ENCODE results near the gene FTSJ1. TPM values are rescaled to one million over a fixed set of nuclear protein-coding genes. Genes with fewer than 3 reads are reported as not detected.
"Not testable (repeated sequence)": the region's sequence is repeated elsewhere in the genome, so short reads cannot be mapped to it uniquely, and the experiment has no call there.

Gene FTSJ1, protein sequence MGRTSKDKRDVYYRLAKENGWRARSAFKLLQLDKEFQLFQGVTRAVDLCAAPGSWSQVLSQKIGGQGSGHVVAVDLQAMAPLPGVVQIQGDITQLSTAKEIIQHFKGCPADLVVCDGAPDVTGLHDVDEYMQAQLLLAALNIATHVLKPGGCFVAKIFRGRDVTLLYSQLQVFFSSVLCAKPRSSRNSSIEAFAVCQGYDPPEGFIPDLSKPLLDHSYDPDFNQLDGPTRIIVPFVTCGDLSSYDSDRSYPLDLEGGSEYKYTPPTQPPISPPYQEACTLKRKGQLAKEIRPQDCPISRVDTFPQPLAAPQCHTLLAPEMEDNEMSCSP
- 52.9 TPM for polyA plus RNA-seq (2013, experiment 1 of 2)
- polyA plus RNA-seq (2013, experiment 2 of 2) = 53.1 TPM

DNA sequence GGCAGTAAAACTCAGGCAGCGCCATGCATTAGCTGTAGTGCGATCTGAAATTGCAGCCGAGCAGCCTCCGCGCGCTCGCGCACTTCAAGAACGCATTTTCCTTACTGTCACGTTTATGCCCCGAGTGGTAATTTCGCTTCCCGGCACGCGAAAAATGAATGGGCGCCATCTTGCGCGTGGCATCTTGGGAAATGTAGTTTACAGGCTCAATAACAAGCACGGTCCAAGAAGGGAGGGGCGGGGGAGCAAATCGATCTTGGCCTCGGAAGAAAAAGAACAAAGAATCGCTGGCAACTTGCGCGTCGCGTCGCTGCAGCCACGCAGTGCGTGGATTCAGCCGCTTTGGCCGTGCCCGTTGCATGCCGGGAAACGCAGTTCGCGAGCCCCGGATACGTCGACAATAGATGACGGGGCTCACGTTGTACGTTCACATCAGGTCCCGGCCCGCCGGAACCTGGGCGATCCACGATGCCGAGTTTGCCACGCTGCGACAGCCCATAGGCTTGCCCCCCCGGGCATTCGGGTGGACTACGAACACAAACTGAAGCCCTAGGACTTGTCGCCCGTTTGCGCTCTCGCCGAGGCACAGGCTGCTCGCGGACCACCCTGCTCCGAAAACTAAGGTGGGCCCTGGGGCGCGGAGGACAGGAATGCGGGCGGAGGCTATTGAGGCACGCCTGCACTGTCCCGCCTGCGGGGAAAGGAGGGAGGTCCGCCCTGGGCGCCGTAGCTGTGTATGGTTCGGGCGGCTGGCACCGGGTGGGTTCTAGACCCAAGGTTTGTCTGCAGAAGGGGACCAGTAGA, at the start of gene FTSJ1:
Gene FTSJ1 (plus strand): TSS at position 426 of the 804 bp plus-strand sequence. CDS start 1,849 bp downstream, outside the sequence.
- H3K9ac ChIP-seq (ENCODE audit: low read length) = peak within 1 kb of the TSS; percentile 93
- no peak within 1 kb of the TSS for H2BK120ac ChIP-seq (ENCODE audit: low read depth, low read length)
- peaks cover 3% of the 10 kb centered on the region for H3K79me1 ChIP-seq (replicated peaks; ENCODE audit: low read length, poor library complexity, severe bottlenecking)
- H2AFZ ChIP-seq (ENCODE audit: low read depth, low read length) = peak within 1 kb of the TSS; percentile 62
- no peak within 1 kb of the TSS for H2BK15ac ChIP-seq (ENCODE audit: low read depth, poor library complexity, severe bottlenecking)
- peak within 1 kb of the TSS; percentile 80 for H4K91ac ChIP-seq (ENCODE audit: low read length)
- no peak within 1 kb of the TSS for H2AK5ac ChIP-seq (ENCODE audit: low read length, severe bottlenecking)
- H3K4ac ChIP-seq (ENCODE audit: low read depth in 1 of 2, low read length in 2 of 2) = peak within 1 kb of the TSS; percentile 43 to 87
- peaks cover 10 to 15% of the 10 kb centered on the region in 2 experiments for H3K36me3 ChIP-seq (ENCODE audit: control insufficient read depth in 1 of 2, insufficient read depth in 2 of 2, low read depth in 1 of 2, low read length in 2 of 2)
- H3K27ac ChIP-seq (ENCODE audit: low read length, poor library complexity, severe bottlenecking) = peak within 1 kb of the TSS; percentile 59
- peak; percentile 95 for DNase-seq
- no peak within 1 kb of the TSS for H3K23ac ChIP-seq (ENCODE audit: low read length in 2 of 2)
- peak within 1 kb of the TSS; percentile 66 for H3K4me2 ChIP-seq (ENCODE audit: low read length, poor library complexity, severe bottlenecking)
- no peak within 1 kb of the TSS for H2BK5ac ChIP-seq (ENCODE audit: low read depth, low read length, poor library complexity, severe bottlenecking)
- peak within 1 kb of the TSS; percentile 79 to 85 for H3K4me3 ChIP-seq (ENCODE audit: insufficient read depth in 1 of 2, low read depth in 1 of 2, low read length in 2 of 2)
- H3K9me3 ChIP-seq (ENCODE audit: control insufficient read depth, low read length) = no peaks in the 10 kb centered on the region
- peak within 1 kb of the TSS in 1 of 2 experiments; percentile 3 for H3K14ac ChIP-seq (ENCODE audit: low read length in 2 of 2)
- peaks cover 24% of the 10 kb centered on the region for H3K4me1 ChIP-seq (ENCODE audit: control insufficient read depth, insufficient read depth, low read depth, low read length)
- no peak within 1 kb of the TSS for H2BK12ac ChIP-seq (ENCODE audit: low read length in 2 of 2)
- H3K27me3 ChIP-seq (ENCODE audit: control insufficient read depth in 1 of 2, insufficient read depth in 1 of 2, low read length in 2 of 2) = no peaks in the 10 kb centered on the region
- WGBS = under 1% methylated on average over 74 of the region's 75 CpGs
- peak within 1 kb of the TSS; percentile 90 for H4K8ac ChIP-seq (ENCODE audit: low read length)
- peak within 1 kb of the TSS; percentile 76 to 79 for H3K18ac ChIP-seq (ENCODE audit: low read depth in 1 of 2, low read length in 2 of 2)

DNA sequence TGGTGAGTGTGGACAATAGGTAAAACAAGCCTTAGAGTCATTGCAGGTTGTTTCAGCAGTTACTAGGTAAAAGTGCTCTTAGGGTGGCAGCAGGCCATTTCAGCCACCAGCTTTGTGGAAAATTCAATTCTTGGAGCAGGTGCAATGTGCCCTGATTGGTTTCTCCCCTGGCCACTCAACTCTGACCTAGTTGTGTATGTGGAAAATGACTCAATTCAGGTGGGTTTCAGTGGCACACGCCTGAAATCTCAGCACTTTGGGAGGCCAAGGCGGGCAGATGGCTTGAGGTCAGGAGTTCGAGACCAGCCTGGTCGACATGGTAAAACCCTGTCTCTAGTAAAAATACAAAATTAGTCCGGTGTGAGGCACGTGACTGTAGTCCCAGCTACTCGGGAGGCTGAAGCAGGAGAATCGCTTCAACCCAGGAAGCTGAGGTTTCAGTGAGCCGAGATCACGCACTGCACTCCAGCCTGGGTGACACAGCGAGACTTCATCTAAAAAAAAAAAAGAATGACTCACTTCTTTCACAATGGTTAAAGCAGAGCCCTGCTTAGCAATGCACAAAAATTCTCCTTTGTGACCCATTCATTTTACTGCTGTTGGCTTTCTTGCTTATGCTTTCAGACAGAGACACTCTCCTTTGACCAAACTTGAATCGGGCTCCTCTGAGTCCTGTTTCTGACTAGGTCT, 48.8 kb upstream of the FTSJ1 start:
- not testable (repeated sequence) for H3K27ac ChIP-seq (ENCODE audit: low read length, poor library complexity, severe bottlenecking); H2BK15ac ChIP-seq (ENCODE audit: low read depth, poor library complexity, severe bottlenecking); H2BK12ac ChIP-seq (ENCODE audit: low read length in 2 of 2); H3K4ac ChIP-seq (ENCODE audit: low read depth in 1 of 2, low read length in 2 of 2); H4K8ac ChIP-seq (ENCODE audit: low read length); H3K14ac ChIP-seq (ENCODE audit: low read length in 2 of 2); H3K4me1 ChIP-seq (ENCODE audit: control insufficient read depth, insufficient read depth, low read depth, low read length); DNase-seq; H3K36me3 ChIP-seq (ENCODE audit: control insufficient read depth in 1 of 2, insufficient read depth in 2 of 2, low read depth in 1 of 2, low read length in 2 of 2); H3K18ac ChIP-seq (ENCODE audit: low read depth in 1 of 2, low read length in 2 of 2); H3K23ac ChIP-seq (ENCODE audit: low read length in 2 of 2); H2BK120ac ChIP-seq (ENCODE audit: low read depth, low read length); H2BK5ac ChIP-seq (ENCODE audit: low read depth, low read length, poor library complexity, severe bottlenecking); H4K91ac ChIP-seq (ENCODE audit: low read length); H2AFZ ChIP-seq (ENCODE audit: low read depth, low read length); H3K27me3 ChIP-seq (ENCODE audit: control insufficient read depth in 1 of 2, insufficient read depth in 1 of 2, low read length in 2 of 2); H3K4me2 ChIP-seq (ENCODE audit: low read length, poor library complexity, severe bottlenecking); H3K4me3 ChIP-seq (ENCODE audit: insufficient read depth in 1 of 2, low read depth in 1 of 2, low read length in 2 of 2); H3K79me1 ChIP-seq (replicated peaks; ENCODE audit: low read length, poor library complexity, severe bottlenecking); H2AK5ac ChIP-seq (ENCODE audit: low read length, severe bottlenecking); H3K9me3 ChIP-seq (ENCODE audit: control insufficient read depth, low read length); H3K9ac ChIP-seq (ENCODE audit: low read length)
- no CpG with 5 or more reads among the region's 12 CpGs for WGBS

DNA sequence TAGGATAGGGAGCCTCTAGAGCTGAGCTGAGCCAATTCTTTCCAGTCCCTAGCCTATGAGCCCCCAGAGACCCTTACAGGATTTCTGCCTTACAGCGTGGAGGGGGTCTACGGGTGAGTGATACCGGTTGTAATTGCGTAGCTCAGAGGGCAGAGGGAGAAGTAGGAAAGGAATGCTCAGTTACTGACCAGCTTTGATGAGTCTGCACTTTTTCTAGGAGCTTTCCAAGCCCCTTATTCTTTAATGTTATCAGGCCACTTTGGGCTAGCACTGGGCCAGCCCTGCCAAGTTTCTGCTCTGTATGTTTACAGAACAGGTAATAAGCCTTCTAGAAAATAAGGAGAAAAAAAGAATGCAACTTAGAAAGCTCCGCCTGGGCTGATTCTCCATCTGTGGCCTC, 46.4 kb upstream of the FTSJ1 start:
- H3K36me3 ChIP-seq (ENCODE audit: control insufficient read depth in 1 of 2, insufficient read depth in 2 of 2, low read depth in 1 of 2, low read length in 2 of 2); H4K8ac ChIP-seq (ENCODE audit: low read length); H3K9ac ChIP-seq (ENCODE audit: low read length); H2AK5ac ChIP-seq (ENCODE audit: low read length, severe bottlenecking); H3K79me1 ChIP-seq (replicated peaks; ENCODE audit: low read length, poor library complexity, severe bottlenecking); H3K4me2 ChIP-seq (ENCODE audit: low read length, poor library complexity, severe bottlenecking); H4K91ac ChIP-seq (ENCODE audit: low read length); H3K4me3 ChIP-seq (ENCODE audit: insufficient read depth in 1 of 2, low read depth in 1 of 2, low read length in 2 of 2); H3K4me1 ChIP-seq (ENCODE audit: control insufficient read depth, insufficient read depth, low read depth, low read length); H2BK15ac ChIP-seq (ENCODE audit: low read depth, poor library complexity, severe bottlenecking); H2BK12ac ChIP-seq (ENCODE audit: low read length in 2 of 2); H2BK5ac ChIP-seq (ENCODE audit: low read depth, low read length, poor library complexity, severe bottlenecking); H3K23ac ChIP-seq (ENCODE audit: low read length in 2 of 2); H2BK120ac ChIP-seq (ENCODE audit: low read depth, low read length); H3K14ac ChIP-seq (ENCODE audit: low read length in 2 of 2); H3K27me3 ChIP-seq (ENCODE audit: control insufficient read depth in 1 of 2, insufficient read depth in 1 of 2, low read length in 2 of 2); H3K27ac ChIP-seq (ENCODE audit: low read length, poor library complexity, severe bottlenecking); H2AFZ ChIP-seq (ENCODE audit: low read depth, low read length); H3K18ac ChIP-seq (ENCODE audit: low read depth in 1 of 2, low read length in 2 of 2); H3K9me3 ChIP-seq (ENCODE audit: control insufficient read depth, low read length); DNase-seq; H3K4ac ChIP-seq (ENCODE audit: low read depth in 1 of 2, low read length in 2 of 2): not testable (repeated sequence)
- WGBS = no CpG with 5 or more reads among the region's 5 CpGs

DNA sequence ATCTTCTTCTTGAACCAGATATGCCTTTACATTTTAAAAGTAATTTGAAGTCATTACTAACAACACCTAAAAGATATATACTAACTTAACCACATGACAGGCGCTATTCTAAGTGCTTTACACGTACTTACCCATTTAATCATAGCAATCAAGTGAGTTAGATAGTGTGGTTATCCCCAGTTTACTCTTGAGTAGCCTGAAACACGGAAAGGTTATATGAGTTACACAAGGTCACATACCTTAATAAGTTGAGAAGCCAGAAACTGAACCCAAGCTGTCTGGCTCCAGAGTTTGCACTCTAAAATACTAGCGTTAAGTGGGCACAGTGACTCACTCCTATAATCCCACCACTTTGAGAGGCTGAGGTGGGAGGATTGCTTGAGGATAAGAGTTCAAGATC, 45.8 kb upstream of the FTSJ1 start:
- H2AFZ ChIP-seq (ENCODE audit: low read depth, low read length); H3K9me3 ChIP-seq (ENCODE audit: control insufficient read depth, low read length); H3K4ac ChIP-seq (ENCODE audit: low read depth in 1 of 2, low read length in 2 of 2); H4K8ac ChIP-seq (ENCODE audit: low read length); H2BK15ac ChIP-seq (ENCODE audit: low read depth, poor library complexity, severe bottlenecking); H3K18ac ChIP-seq (ENCODE audit: low read depth in 1 of 2, low read length in 2 of 2); H3K4me2 ChIP-seq (ENCODE audit: low read length, poor library complexity, severe bottlenecking); H3K23ac ChIP-seq (ENCODE audit: low read length in 2 of 2); H3K27ac ChIP-seq (ENCODE audit: low read length, poor library complexity, severe bottlenecking); H3K27me3 ChIP-seq (ENCODE audit: control insufficient read depth in 1 of 2, insufficient read depth in 1 of 2, low read length in 2 of 2); H2BK12ac ChIP-seq (ENCODE audit: low read length in 2 of 2); H3K9ac ChIP-seq (ENCODE audit: low read length); H3K4me3 ChIP-seq (ENCODE audit: insufficient read depth in 1 of 2, low read depth in 1 of 2, low read length in 2 of 2); H3K36me3 ChIP-seq (ENCODE audit: control insufficient read depth in 1 of 2, insufficient read depth in 2 of 2, low read depth in 1 of 2, low read length in 2 of 2); H3K4me1 ChIP-seq (ENCODE audit: control insufficient read depth, insufficient read depth, low read depth, low read length); H2BK120ac ChIP-seq (ENCODE audit: low read depth, low read length); H4K91ac ChIP-seq (ENCODE audit: low read length); H3K79me1 ChIP-seq (replicated peaks; ENCODE audit: low read length, poor library complexity, severe bottlenecking); H2AK5ac ChIP-seq (ENCODE audit: low read length, severe bottlenecking); H3K14ac ChIP-seq (ENCODE audit: low read length in 2 of 2); H2BK5ac ChIP-seq (ENCODE audit: low read depth, low read length, poor library complexity, severe bottlenecking): not testable (repeated sequence)
- no CpG with 5 or more reads among the region's 4 CpGs for WGBS
- peak; percentile 37 for DNase-seq

Data from mesenchymal stem cell (in vitro differentiated cells and primary cell).